IMR-90 (cell line): ENCODE measurements around the gene PTBP2. TPM values are rescaled to one million over a fixed set of nuclear protein-coding genes. Genes with fewer than 3 reads are reported as not detected.

Experiments
- ATAC-seq: fragments of 200-7000 bp; cut with Tn5 transposase; 2 replicates; pipeline ENCODE4 v1.9.1; 2020; ENCODE audit warnings: low read depth, mild to moderate bottlenecking, moderate library complexity
- BruUV-seq: library from RNA; stranded (reverse); fragments of 400-500 nt; replicated peaks from 2 replicates; lab custom pipeline; 2021; lab: Mats Ljungman, UMichigan
- CTCF ChIA-PET: fragments of 300-600 bp; formaldehyde crosslinking; extraction: SDS; loops from one replicate; lab custom pipeline; 2021; ENCODE audit warnings: antibody characterized with exemption; lab: Yijun Ruan, JAX
- POLR2A ChIA-PET: fragments of 300-600 bp; sonication (Branson Sonifier 250); formaldehyde crosslinking; loops from one replicate; lab custom pipeline; 2022; ENCODE audit warnings: antibody characterized with exemption; ENCODE audit not compliant: unreplicated experiment; lab: Charles Lee
- DNase-seq: peaks from one replicate; pipeline ENCODE4 v3.0.0; 2013
- H2AFZ ChIP-seq: replicated peaks from 2 replicates; pipeline ENCODE3; 2013; ENCODE audit warnings: low read length, mild to moderate bottlenecking; ENCODE audit not compliant: poor library complexity
- H2AK5ac ChIP-seq: 2 replicates; pipeline ENCODE4 v1.6.1; 2013; ENCODE audit warnings: low read depth, low read length, inconsistent platforms
- H2AK9ac ChIP-seq: replicated peaks from 2 replicates; pipeline ENCODE3; 2013; ENCODE audit warnings: mild to moderate bottlenecking, low read depth, low read length, moderate library complexity; ENCODE audit not compliant: poor library complexity
- H2BK120ac ChIP-seq: 2 replicates; pipeline ENCODE4 v1.6.1; 2013; ENCODE audit warnings: low read depth, low read length, inconsistent platforms
- H2BK15ac ChIP-seq: 3 replicates; pipeline ENCODE4 v1.6.1; 2013; ENCODE audit warnings: low read depth, low read length, inconsistent platforms
- H2BK20ac ChIP-seq: 2 replicates; pipeline ENCODE4 v1.6.1; 2013; ENCODE audit warnings: low read depth, mild to moderate bottlenecking, inconsistent platforms, low read length, moderate library complexity
- H2BK5ac ChIP-seq: 2 replicates; pipeline ENCODE4 v1.6.1; 2013; ENCODE audit warnings: mild to moderate bottlenecking, low read depth, low read length, inconsistent platforms; ENCODE audit not compliant: poor library complexity, severe bottlenecking
- H3K14ac ChIP-seq: replicated peaks from 2 replicates; pipeline ENCODE4 v1.6.1; 2013; ENCODE audit warnings: low read depth, low read length, inconsistent platforms
- H3K18ac ChIP-seq: 2 replicates; pipeline ENCODE4 v1.6.1; 2013; ENCODE audit warnings: low read depth, low read length, control low read depth
- H3K23ac ChIP-seq: 2 replicates; pipeline ENCODE4 v1.6.1; 2013; ENCODE audit warnings: low read depth, low read length, inconsistent platforms
- H3K27ac ChIP-seq: 2 replicates; pipeline ENCODE4 v1.5.1; 2013; ENCODE audit warnings: mild to moderate bottlenecking, control low read depth, low read length; ENCODE audit not compliant: insufficient read depth
- H3K27me3 ChIP-seq: 2 replicates; pipeline ENCODE4 v1.6.1; 2013; ENCODE audit warnings: low read length; ENCODE audit not compliant: control insufficient read depth, insufficient read depth
- H3K36me3 ChIP-seq: 2 replicates; pipeline ENCODE4 v1.6.1; 2013; ENCODE audit warnings: low read length, mixed read lengths; ENCODE audit not compliant: control insufficient read depth, insufficient read depth
- H3K4ac ChIP-seq: 2 replicates; pipeline ENCODE4 v1.6.1; 2013; ENCODE audit warnings: low read depth, low read length, inconsistent platforms
- H3K4me1 ChIP-seq: 2 replicates; pipeline ENCODE4 v1.6.1; 2013; ENCODE audit warnings: low read length, mixed read lengths; ENCODE audit not compliant: control insufficient read depth, insufficient read depth
- H3K4me2 ChIP-seq: 2 replicates; pipeline ENCODE4 v1.6.1; 2013; ENCODE audit warnings: low read depth, mild to moderate bottlenecking, control low read depth, low read length, moderate library complexity
- H3K4me3 ChIP-seq: 2 replicates; pipeline ENCODE4 v1.5.1; 2013; ENCODE audit warnings: low read depth, mild to moderate bottlenecking, control low read depth, low read length, moderate library complexity; ENCODE audit not compliant: insufficient read depth
- H3K56ac ChIP-seq: 2 replicates; pipeline ENCODE4 v1.6.1; 2013; ENCODE audit warnings: low read length, inconsistent platforms; ENCODE audit not compliant: insufficient read depth; ENCODE audit errors: extremely low read depth
- H3K79me1 ChIP-seq, 2 experiments: 2 replicates each; pipeline ENCODE4 v1.6.1; 2013; ENCODE audit warnings: low read length in 2 of 2, inconsistent platforms in 1 of 2, low read depth in 1 of 2
- H3K9ac ChIP-seq: 2 replicates; pipeline ENCODE4 v1.6.1; 2013; ENCODE audit warnings: low read depth, low read length, control low read depth
- H3K9me1 ChIP-seq: 2 replicates; pipeline ENCODE4 v1.6.1; 2013; ENCODE audit warnings: low read length, inconsistent platforms; ENCODE audit not compliant: insufficient read depth
- H3K9me3 ChIP-seq: 2 replicates; pipeline ENCODE4 v1.6.1; 2013; ENCODE audit warnings: low read length; ENCODE audit not compliant: control insufficient read depth, insufficient read depth
- H4K20me1 ChIP-seq: 2 replicates; pipeline ENCODE4 v1.6.1; 2013; ENCODE audit warnings: low read length, inconsistent platforms; ENCODE audit not compliant: insufficient read depth
- H4K5ac ChIP-seq: 2 replicates; pipeline ENCODE4 v1.6.1; 2013; ENCODE audit warnings: mild to moderate bottlenecking, low read depth, low read length, control low read depth
- H4K8ac ChIP-seq, 2 experiments: 2 replicates each; pipeline ENCODE4 v1.6.1; 2013; ENCODE audit warnings: low read depth in 2 of 2, low read length in 2 of 2, control low read depth in 1 of 2, inconsistent platforms in 1 of 2
- H4K91ac ChIP-seq: 2 replicates; pipeline ENCODE4 v1.6.1; 2013; ENCODE audit warnings: low read depth, low read length, inconsistent platforms; ENCODE audit not compliant: insufficient read depth
- BHLHE40 ChIP-seq: fragments of 150-350 bp; IDR thresholded peaks from 2 replicates; pipeline ENCODE4 v1.6.1; 2016; ENCODE audit warnings: mild to moderate bottlenecking, low read depth, low read length
- CEBPB ChIP-seq: IDR thresholded peaks from 2 replicates; pipeline ENCODE4 v1.6.1; 2012; ENCODE audit warnings: low read depth, low read length, improper control_type of control experiment
- CHD1 ChIP-seq: IDR thresholded peaks from 2 replicates; pipeline ENCODE4 v1.6.1; 2012; ENCODE audit warnings: low read depth, low read length, improper control_type of control experiment
- RCOR1 ChIP-seq: IDR thresholded peaks from 2 replicates; pipeline ENCODE4 v1.6.1; 2012; ENCODE audit warnings: mild to moderate bottlenecking, low read length, improper control_type of control experiment; ENCODE audit not compliant: insufficient replicate concordance
- SMC3 ChIP-seq: fragments of 150-350 bp; IDR thresholded peaks from 2 replicates; pipeline ENCODE4 v1.6.1; 2016; ENCODE audit warnings: low read depth, mild to moderate bottlenecking, antibody characterized with exemption, low read length, moderate library complexity
- WGBS, 2 experiments: methylation state at CpG; one replicate each; pipeline versions ENCODE4 v1.1.5 to v1.1.7; 2013; ENCODE audit warnings: missing lambda C conversion rate in 2 of 2; ENCODE audit not compliant: insufficient read length in 1 of 2; ENCODE audit errors: extremely low coverage in 2 of 2; 5-methylcytosine and 5-hydroxymethylcytosine counted together
- dilution Hi-C: fragments of 300-500 bp; cut with HindIII; formaldehyde crosslinking; loops from one replicate; pipeline ENCODE4 v1.14.3; 2018; ENCODE audit warnings: low sequenced_read_pairs; ENCODE audit not compliant: unreplicated experiment
- in situ Hi-C: fragments of 300-500 bp; cut with MboI; formaldehyde crosslinking; loops from 3 replicates; pipeline ENCODE4 v1.14.3; 2019; ENCODE audit warnings: low sequenced_read_pairs, inconsistent platforms, mixed read lengths
- intact Hi-C: fragments of 100-400 bp; cut with micrococcal nuclease; formaldehyde crosslinking; loops from 2 replicates; pipeline ENCODE4 v1.10.0; 2022
- polyA plus RNA-seq, 3 experiments: library from polyadenylated mRNA; depleted of rRNA; stranded (reverse); fragments of >200 nt; gene quantifications; 2 replicates each; pipeline ENCODE4 v1.2.3, GENCODE V29; 2012; ENCODE audit warnings: low replicate concordance in 1 of 3
- total RNA-seq: library from RNA; depleted of rRNA; stranded (reverse); fragments of >200 nt; gene quantifications from 2 replicates; pipeline ENCODE4 v1.2.3, GENCODE V29; 2012
- TF ChIP-seq, protein P1 (sequence below): fragments of 150-350 bp; IDR thresholded peaks from 2 replicates; pipeline ENCODE4 v1.6.1; 2017; ENCODE audit warnings: mild to moderate bottlenecking, antibody characterized with exemption, low read length, low read depth

Gene PTBP2
- total and polyA plus RNA-seq, 2 of the 4 experiments (the other 2 are of a cell fraction): 9.7 to 37.8 TPM

DNA sequence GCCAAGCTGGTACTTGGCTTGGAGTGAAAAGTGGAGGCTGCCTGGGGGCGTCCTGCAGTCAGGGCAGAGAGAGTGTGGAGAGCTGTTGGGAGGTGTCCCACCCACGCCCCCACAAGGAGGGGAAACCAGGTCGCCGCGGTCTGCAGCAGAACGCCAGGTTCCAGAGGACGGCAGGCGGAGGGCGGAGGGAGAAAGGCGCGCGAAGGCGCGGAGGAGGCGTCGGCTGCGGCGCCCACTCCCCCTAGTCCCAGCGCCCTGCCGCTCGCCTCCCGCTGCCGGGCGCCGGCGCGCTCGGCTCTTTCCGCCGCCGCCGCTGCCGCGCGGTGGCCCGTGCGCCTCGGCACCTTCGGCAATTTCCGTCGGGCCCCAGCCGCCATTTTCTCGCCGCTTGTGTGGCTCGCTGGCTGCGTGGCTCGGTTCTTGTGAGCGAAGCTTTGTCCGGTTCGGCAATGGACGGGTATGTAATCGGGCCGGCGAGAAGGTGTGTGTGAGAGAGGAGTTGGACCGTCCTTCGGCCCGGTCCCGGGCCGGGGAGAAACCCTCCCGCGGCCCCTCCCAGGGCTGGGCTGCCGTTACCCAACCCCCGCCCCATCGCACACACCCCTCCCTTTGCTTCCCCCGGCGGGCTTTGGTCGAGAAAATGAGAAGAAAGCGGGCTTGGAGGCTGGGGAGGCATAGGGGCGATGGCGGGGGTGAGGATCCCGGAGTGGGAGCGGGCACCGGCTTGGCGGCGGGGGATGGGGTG is at the start of gene PTBP2 (continued):
- TF ChIP-seq CEBPB (no peak), BHLHE40 (peak; percentile 14; the same call in 1 of the 2 replicates)
- TF ChIP-seq, protein P1, sequence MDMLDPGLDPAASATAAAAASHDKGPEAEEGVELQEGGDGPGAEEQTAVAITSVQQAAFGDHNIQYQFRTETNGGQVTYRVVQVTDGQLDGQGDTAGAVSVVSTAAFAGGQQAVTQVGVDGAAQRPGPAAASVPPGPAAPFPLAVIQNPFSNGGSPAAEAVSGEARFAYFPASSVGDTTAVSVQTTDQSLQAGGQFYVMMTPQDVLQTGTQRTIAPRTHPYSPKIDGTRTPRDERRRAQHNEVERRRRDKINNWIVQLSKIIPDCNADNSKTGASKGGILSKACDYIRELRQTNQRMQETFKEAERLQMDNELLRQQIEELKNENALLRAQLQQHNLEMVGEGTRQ: no peak

DNA sequence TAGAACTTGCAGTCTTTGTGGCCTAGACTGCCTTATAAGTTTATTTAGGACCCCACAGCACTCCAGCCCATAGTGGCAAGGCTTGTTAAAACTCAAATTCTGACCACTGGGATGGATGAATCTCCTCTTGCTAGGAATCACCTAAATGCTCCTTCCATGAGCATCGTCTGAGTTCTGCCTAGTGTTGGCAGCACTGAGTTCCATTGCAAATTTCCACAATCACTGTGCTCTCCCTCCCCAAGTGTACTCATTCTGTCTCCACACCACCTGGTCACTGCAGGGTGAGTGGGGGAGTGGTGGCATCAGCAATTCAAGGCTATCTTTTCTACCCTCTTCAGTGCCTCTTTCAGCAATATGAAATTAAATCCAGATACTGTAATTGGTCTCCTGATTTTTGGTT is 46.7 kb upstream of the PTBP2 start:
- Histone ChIP-seq H3K9me1 (no peaks in the 10 kb centered on the region), H3K18ac (no peak overlapping the region), H2BK120ac (no peak overlapping the region), H3K4me1 (no peaks in the 10 kb centered on the region), H3K4me3 (no peak overlapping the region), H3K23ac (no peak overlapping the region), H3K56ac (no peak overlapping the region), H3K27me3 (no peaks in the 10 kb centered on the region), H3K4ac (no peak overlapping the region), H3K4me2 (no peak overlapping the region), H3K36me3 (no peaks in the 10 kb centered on the region), H3K9ac (no peak overlapping the region), H4K91ac (no peak overlapping the region), H4K5ac (no peak overlapping the region), H2BK20ac (no peak overlapping the region), H2AK5ac (no peak overlapping the region), H3K9me3 (peaks cover 2% of the 10 kb centered on the region), H2AFZ (no peak overlapping the region), H3K27ac (no peak overlapping the region), H3K79me1 (no peaks in the 10 kb centered on the region), H4K8ac (no peak overlapping the region), H2BK5ac (no peak overlapping the region), H4K20me1 (no peaks in the 10 kb centered on the region), H2AK9ac (no peak overlapping the region), H2BK15ac (no peak overlapping the region), H3K14ac (no peak overlapping the region)
- WGBS, 2 experiments: no CpG with 5 or more reads among the region's 1 CpG
- dilution Hi-C loops (no loop called here), in situ Hi-C loops (no loop called here), intact Hi-C loops (no loop called here)
- ATAC-seq (no peak), DNase-seq (no peak)
- BruUV-seq: no TSS peak
- ChIA-PET POLR2A (no interaction called here), CTCF (no interaction called here)
- TF ChIP-seq RCOR1: no peak
- TF ChIP-seq SMC3: no peak
- no peak for TF ChIP-seq CHD1
